Body of pancreas (tissue), 4 donors: ENCODE results near the gene HOXA2.

ENCODE experiments used
- POLR2A ChIP-seq, 3 donors: fragments of 450-650 bp; IDR thresholded peaks; one replicate each; pipeline ENCODE4 v1.6.1; 2016; ENCODE audit warnings: antibody characterized with exemption in 3 of 3, mild to moderate bottlenecking in 2 of 3
- TF ChIP-seq, protein P1 (sequence below), 7 experiments: fragments of 450-650 bp in 4 of 7; fragments of 200-600 bp in 3 of 7; sonication (generic) in 3 of 7; IDR thresholded peaks; one replicate each; pipeline ENCODE4 v1.5.1; 2016 to 2019; ENCODE audit warnings: antibody characterized with exemption in 7 of 7

- no peak for TF ChIP-seq POLR2A (IDR thresholded peaks at IDR 0.05)
- TF ChIP-seq, protein P1, sequence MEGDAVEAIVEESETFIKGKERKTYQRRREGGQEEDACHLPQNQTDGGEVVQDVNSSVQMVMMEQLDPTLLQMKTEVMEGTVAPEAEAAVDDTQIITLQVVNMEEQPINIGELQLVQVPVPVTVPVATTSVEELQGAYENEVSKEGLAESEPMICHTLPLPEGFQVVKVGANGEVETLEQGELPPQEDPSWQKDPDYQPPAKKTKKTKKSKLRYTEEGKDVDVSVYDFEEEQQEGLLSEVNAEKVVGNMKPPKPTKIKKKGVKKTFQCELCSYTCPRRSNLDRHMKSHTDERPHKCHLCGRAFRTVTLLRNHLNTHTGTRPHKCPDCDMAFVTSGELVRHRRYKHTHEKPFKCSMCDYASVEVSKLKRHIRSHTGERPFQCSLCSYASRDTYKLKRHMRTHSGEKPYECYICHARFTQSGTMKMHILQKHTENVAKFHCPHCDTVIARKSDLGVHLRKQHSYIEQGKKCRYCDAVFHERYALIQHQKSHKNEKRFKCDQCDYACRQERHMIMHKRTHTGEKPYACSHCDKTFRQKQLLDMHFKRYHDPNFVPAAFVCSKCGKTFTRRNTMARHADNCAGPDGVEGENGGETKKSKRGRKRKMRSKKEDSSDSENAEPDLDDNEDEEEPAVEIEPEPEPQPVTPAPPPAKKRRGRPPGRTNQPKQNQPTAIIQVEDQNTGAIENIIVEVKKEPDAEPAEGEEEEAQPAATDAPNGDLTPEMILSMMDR (IDR thresholded peaks at IDR 0.05), result no peak
Observed at GRCh38 chr7:27051451-27051850, 51.0 kb downstream of the HOXA2 start.
